CD14-positive monocyte (primary cell): Measurements from ENCODE around the gene NCOA7. TPM values are rescaled to one million over a fixed set of nuclear protein-coding genes. Genes with fewer than 3 reads are reported as not detected.
"Not testable (repeated sequence)": the region's sequence is repeated elsewhere in the genome, so short reads cannot be mapped to it uniquely, and the experiment has no call there.

Experiments
- DNase-seq, 3 donors: peaks; one replicate each; pipeline ENCODE4 v3.0.0-alpha.2; 2011 to 2022
- H2AFZ ChIP-seq: 2 replicates; pipeline ENCODE4 v1.6.0; 2012; ENCODE audit warnings: mild to moderate bottlenecking, low read depth, low read length, inconsistent platforms; ENCODE audit not compliant: insufficient read depth, poor library complexity, severe bottlenecking
- H3K27ac ChIP-seq, 2 donors: 1 replicate in 1 of 2; 2 replicates in 1 of 2; pipeline ENCODE4 v1.5.1; 2012 to 2013; ENCODE audit warnings: low read length in 2 of 2, control low read depth in 1 of 2, inconsistent platforms in 1 of 2, low read depth in 1 of 2, mild to moderate bottlenecking in 1 of 2
- H3K27me3 ChIP-seq, 2 donors: one replicate each; pipeline versions ENCODE4 v1.6.0 to v1.6.1; 2011 to 2013; ENCODE audit warnings: low read length in 2 of 2; ENCODE audit not compliant: control insufficient read depth in 2 of 2, insufficient read depth in 2 of 2
- H3K36me3 ChIP-seq, 2 donors: replicated peaks in 1 of 2; 1 replicate in 1 of 2; 2 replicates in 1 of 2; pipeline versions ENCODE4 v1.5.1 to v1.6.1; 2012 to 2013; ENCODE audit warnings: low read length in 2 of 2, control low read depth in 1 of 2, inconsistent platforms in 1 of 2, mild to moderate bottlenecking in 1 of 2; ENCODE audit not compliant: insufficient read depth in 2 of 2, control insufficient read depth in 1 of 2
- H3K4me1 ChIP-seq, 2 donors: 1 replicate in 1 of 2; 2 replicates in 1 of 2; pipeline versions ENCODE4 v1.5.1 to v1.6.1; 2012 to 2013; ENCODE audit warnings: low read length in 2 of 2, control low read depth in 1 of 2, inconsistent platforms in 1 of 2, mild to moderate bottlenecking in 1 of 2, moderate library complexity in 1 of 2; ENCODE audit not compliant: insufficient read depth in 2 of 2, control insufficient read depth in 1 of 2
- H3K4me2 ChIP-seq: replicated peaks from 2 replicates; pipeline ENCODE3; 2012; ENCODE audit warnings: low read length, moderate library complexity, mild to moderate bottlenecking; ENCODE audit not compliant: poor library complexity, severe bottlenecking; ENCODE audit errors: extremely low read depth
- H3K4me3 ChIP-seq, 3 experiments: fragments of 200-600 bp in 1 of 3; sonication (generic) in 1 of 3; replicated peaks in 1 of 3; 1 replicate in 2 of 3; 2 replicates in 1 of 3; pipeline ENCODE4 v1.5.1; 2011 to 2013; ENCODE audit warnings: low read length in 3 of 3, mild to moderate bottlenecking in 3 of 3, control low read depth in 2 of 3, low read depth in 2 of 3, inconsistent platforms in 1 of 3, moderate library complexity in 1 of 3
- H3K79me2 ChIP-seq: 2 replicates; pipeline ENCODE4 v1.6.0; 2012; ENCODE audit warnings: mild to moderate bottlenecking, control low read depth, inconsistent platforms, low read length, moderate library complexity; ENCODE audit not compliant: insufficient read depth
- H3K9ac ChIP-seq: 2 replicates; pipeline ENCODE4 v1.6.0; 2017; ENCODE audit warnings: low read length, mild to moderate bottlenecking; ENCODE audit not compliant: insufficient read depth, poor library complexity, severe bottlenecking
- H3K9me3 ChIP-seq, 2 donors: replicated peaks in 1 of 2; 1 replicate in 1 of 2; 2 replicates in 1 of 2; pipeline versions ENCODE4 v1.5.1 to v1.6.1; 2012 to 2013; ENCODE audit warnings: low read length in 2 of 2, control low read depth in 1 of 2; ENCODE audit not compliant: control insufficient read depth in 1 of 2, insufficient read depth in 1 of 2
- H4K20me1 ChIP-seq: 2 replicates; pipeline ENCODE4 v1.6.0; 2012; ENCODE audit warnings: mild to moderate bottlenecking, low read length, control low read depth, moderate library complexity; ENCODE audit not compliant: insufficient read depth
- H3K27ac Mint-ChIP-seq, 7 donors: one replicate each; pipeline ENCODE4 v1.8.0; 2020; ENCODE audit warnings: mild to moderate bottlenecking in 7 of 7, mixed read lengths in 7 of 7, moderate library complexity in 6 of 7, inconsistent platforms in 2 of 7
- H3K27me3 Mint-ChIP-seq, 3 donors: one replicate each; pipeline ENCODE4 v1.8.0; 2021 to 2022; ENCODE audit warnings: low read depth in 3 of 3, mild to moderate bottlenecking in 3 of 3, mixed read lengths in 3 of 3, moderate library complexity in 3 of 3, inconsistent platforms in 1 of 3
- H3K36me3 Mint-ChIP-seq, 2 donors: one replicate each; pipeline ENCODE4 v1.8.0; 2020; ENCODE audit warnings: mixed read lengths in 2 of 2, inconsistent platforms in 1 of 2, mild to moderate bottlenecking in 1 of 2
- H3K4me1 Mint-ChIP-seq: one replicate; pipeline ENCODE4 v1.8.0; 2020; ENCODE audit warnings: mild to moderate bottlenecking, mixed read lengths
- H3K4me3 Mint-ChIP-seq, 2 donors: one replicate each; pipeline ENCODE4 v1.8.0; 2020; ENCODE audit warnings: mild to moderate bottlenecking in 2 of 2, mixed read lengths in 2 of 2, moderate library complexity in 1 of 2
- H3K9me3 Mint-ChIP-seq, 7 donors: one replicate each; pipeline ENCODE4 v1.8.0; 2020 to 2022; ENCODE audit warnings: mixed read lengths in 7 of 7, mild to moderate bottlenecking in 6 of 7, moderate library complexity in 6 of 7, inconsistent platforms in 2 of 7
- CTCF ChIP-seq: fragments of 200-600 bp; IDR thresholded peaks from one replicate; pipeline ENCODE4 v1.8.0; 2022; ENCODE audit warnings: antibody characterized with exemption, mild to moderate bottlenecking
- WGBS: methylation state at CpG from one replicate; pipeline ENCODE4 v1.1.5; 2013; ENCODE audit warnings: missing lambda C conversion rate; ENCODE audit not compliant: insufficient coverage; 5-methylcytosine and 5-hydroxymethylcytosine counted together
- intact Hi-C, 2 donors: fragments of 100-400 bp; cut with micrococcal nuclease; formaldehyde crosslinking; loops; one replicate each; pipeline versions ENCODE4 v1.15.0 to v1.15.1; 2023
- polyA plus RNA-seq, 3 donors: library from polyadenylated mRNA; depleted of rRNA in 1 of 3; unstranded in 2 of 3; stranded (reverse) in 1 of 3; fragments of 300-500 nt in 2 of 3; fragments of >200 nt in 1 of 3; fragmentation: Illumina TruSeq in 2 of 3; gene quantifications; 1 replicate in 2 of 3; 2 replicates in 1 of 3; pipeline ENCODE4 v1.2.3, GENCODE V29; 2012 to 2021

NCOA7 gene
- polyA plus RNA-seq, 3 donors: 8.3 to 21.9 (median 11.2) TPM

- peak overlapping the region in 2 of 7 donors; percentile 4 to 36 for H3K27ac Mint-ChIP-seq
- intact Hi-C loops: no loop called here
- no peak overlapping the region for H3K4me3 Mint-ChIP-seq
These were observed 13.5 kb downstream of the NCOA7 start for GRCh38 chr6:125804264-125804663.

GRCh38 chr6:125804866-125805425, 14.2 kb downstream of the NCOA7 start:
- H3K4me2 ChIP-seq, H3K9ac ChIP-seq, intact Hi-C loops, H3K27me3 ChIP-seq, H3K36me3 ChIP-seq, H3K4me3 ChIP-seq, H3K9me3 Mint-ChIP-seq, H4K20me1 ChIP-seq, H3K9me3 ChIP-seq, H2AFZ ChIP-seq, H3K27ac ChIP-seq, H3K27me3 Mint-ChIP-seq, DNase-seq, H3K36me3 Mint-ChIP-seq, H3K4me3 Mint-ChIP-seq: not testable (repeated sequence)
- peak overlapping the region in 2 of 7 donors; percentile 20 to 30 for H3K27ac Mint-ChIP-seq
- Histone ChIP-seq H3K4me1 (peaks cover 23% of the 10 kb centered on the region in 2 donors), H3K79me2 (peaks cover 55% of the 10 kb centered on the region)
- 100% methylated on average over 2 of the region's 10 CpGs for WGBS
- H3K4me1 Mint-ChIP-seq: peaks cover 44% of the 10 kb centered on the region

More at GRCh38 chr6:125804264-125804663, 13.5 kb downstream of the NCOA7 start:
- Histone ChIP-seq H3K9me3 (no peaks in the 10 kb centered on the region), H3K36me3 (no peaks in the 10 kb centered on the region), H3K4me3 (no peak overlapping the region), H4K20me1 (no peaks in the 10 kb centered on the region), H2AFZ (no peak overlapping the region), H3K79me2 (peaks cover 52% of the 10 kb centered on the region), H3K4me2 (no peak overlapping the region), H3K9ac (no peak overlapping the region), H3K4me1 (peaks cover 28 to 30% of the 10 kb centered on the region in 2 donors), H3K27me3 (no peaks in the 10 kb centered on the region), H3K27ac (no peak overlapping the region)
- H3K4me1 Mint-ChIP-seq: peaks cover 50% of the 10 kb centered on the region
- TF ChIP-seq CTCF: no peak
- H3K27me3 Mint-ChIP-seq: peaks cover 0 to 2% (median 0%) of the 10 kb centered on the region in 3 donors
- H3K9me3 Mint-ChIP-seq: peaks cover 0 to 3% (median 0%) of the 10 kb centered on the region in 7 donors
- peaks cover 0 to 5% of the 10 kb centered on the region in 2 donors for H3K36me3 Mint-ChIP-seq
- no peak for DNase-seq
